Cardiac fibroblast (primary cell): Measurements from ENCODE around the gene TTLL9.

Experiments used
- DNase-seq, 2 donors: peaks; one replicate each; pipeline versions ENCODE4 v3.0.0 to v3.0.0-alpha.2; 2010; ENCODE audit warnings: low read depth in 2 of 2
- H3K4me3 ChIP-seq, 2 donors: replicated peaks in 1 of 2; 1 replicate in 1 of 2; 2 replicates in 1 of 2; pipeline ENCODE4 v1.5.1; 2011; ENCODE audit warnings: low read depth in 2 of 2, low read length in 2 of 2, mild to moderate bottlenecking in 2 of 2, moderate library complexity in 1 of 2
- TF ChIP-seq, protein P1 (sequence below): IDR thresholded peaks from one replicate; pipeline ENCODE4 v1.5.1; 2011; ENCODE audit warnings: low read depth, mild to moderate bottlenecking, low read length, inconsistent platforms

Gene TTLL9

DNA sequence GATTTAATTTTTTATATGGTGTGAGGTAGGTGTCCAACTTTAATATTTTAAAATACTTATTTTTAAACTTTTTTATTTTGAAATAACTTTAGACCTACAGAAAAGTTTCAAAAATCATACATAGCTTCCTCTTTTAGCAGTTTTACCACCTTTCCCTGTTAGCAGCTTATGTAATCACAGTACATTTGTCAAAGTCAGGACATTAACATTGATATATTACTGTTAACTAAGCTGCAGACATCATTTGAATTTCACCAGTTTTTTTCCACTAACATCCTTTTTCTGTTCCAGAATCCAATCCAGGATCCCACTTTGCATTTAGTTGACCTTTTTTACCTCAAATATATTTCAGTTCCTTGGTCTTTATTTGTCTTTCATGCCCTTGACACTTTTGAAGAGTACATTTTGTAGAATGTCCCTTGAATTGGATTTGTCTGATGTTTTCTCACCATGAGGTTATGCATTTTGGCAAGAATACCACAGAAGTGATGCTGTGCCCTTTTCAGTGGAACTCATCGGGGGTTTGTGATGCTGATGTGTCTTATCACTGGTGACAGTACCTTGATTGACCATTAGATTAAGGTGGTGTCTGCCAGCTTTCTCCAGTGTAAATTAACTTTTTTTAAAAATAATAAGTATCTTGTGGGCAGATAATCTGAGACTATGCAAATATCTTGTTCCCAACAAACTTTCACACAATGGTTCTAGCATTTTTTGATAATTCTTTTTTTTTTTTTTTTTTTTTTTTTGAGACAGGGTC lies 33.4 kb downstream of the TTLL9 start:
- H3K4me3 ChIP-seq, result no peak overlapping the region
- no peak for DNase-seq
- TF ChIP-seq, protein P1, sequence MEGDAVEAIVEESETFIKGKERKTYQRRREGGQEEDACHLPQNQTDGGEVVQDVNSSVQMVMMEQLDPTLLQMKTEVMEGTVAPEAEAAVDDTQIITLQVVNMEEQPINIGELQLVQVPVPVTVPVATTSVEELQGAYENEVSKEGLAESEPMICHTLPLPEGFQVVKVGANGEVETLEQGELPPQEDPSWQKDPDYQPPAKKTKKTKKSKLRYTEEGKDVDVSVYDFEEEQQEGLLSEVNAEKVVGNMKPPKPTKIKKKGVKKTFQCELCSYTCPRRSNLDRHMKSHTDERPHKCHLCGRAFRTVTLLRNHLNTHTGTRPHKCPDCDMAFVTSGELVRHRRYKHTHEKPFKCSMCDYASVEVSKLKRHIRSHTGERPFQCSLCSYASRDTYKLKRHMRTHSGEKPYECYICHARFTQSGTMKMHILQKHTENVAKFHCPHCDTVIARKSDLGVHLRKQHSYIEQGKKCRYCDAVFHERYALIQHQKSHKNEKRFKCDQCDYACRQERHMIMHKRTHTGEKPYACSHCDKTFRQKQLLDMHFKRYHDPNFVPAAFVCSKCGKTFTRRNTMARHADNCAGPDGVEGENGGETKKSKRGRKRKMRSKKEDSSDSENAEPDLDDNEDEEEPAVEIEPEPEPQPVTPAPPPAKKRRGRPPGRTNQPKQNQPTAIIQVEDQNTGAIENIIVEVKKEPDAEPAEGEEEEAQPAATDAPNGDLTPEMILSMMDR, result no peak

GRCh38 chr20:31906001-31906400 lies 35.6 kb downstream of the TTLL9 start:
- TF ChIP-seq, protein P1, result no peak
- no peak overlapping the region for H3K4me3 ChIP-seq
- DNase-seq, result no peak

DNA sequence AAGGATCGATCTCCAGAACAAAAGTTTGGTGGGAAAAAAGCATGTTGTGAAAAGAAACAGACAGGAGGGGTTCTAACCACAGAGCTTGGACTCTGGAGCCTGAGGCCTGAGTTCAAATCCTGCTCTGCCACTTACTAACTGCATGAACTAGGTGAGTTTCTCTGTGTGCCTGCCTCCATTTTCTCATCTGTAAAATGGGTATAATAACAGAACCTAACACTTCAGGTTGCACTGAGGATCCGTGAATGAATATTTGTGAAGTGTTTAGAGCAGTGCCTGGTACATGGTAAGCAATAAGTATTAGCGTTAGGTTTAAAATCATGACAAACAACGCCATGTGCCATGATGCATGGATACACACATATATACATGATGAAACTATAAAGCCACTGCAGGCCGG lies 36.6 kb downstream of the TTLL9 start:
- DNase-seq, result no peak
- TF ChIP-seq, protein P1, result no peak
- H3K4me3 ChIP-seq, result no peak overlapping the region

DNA sequence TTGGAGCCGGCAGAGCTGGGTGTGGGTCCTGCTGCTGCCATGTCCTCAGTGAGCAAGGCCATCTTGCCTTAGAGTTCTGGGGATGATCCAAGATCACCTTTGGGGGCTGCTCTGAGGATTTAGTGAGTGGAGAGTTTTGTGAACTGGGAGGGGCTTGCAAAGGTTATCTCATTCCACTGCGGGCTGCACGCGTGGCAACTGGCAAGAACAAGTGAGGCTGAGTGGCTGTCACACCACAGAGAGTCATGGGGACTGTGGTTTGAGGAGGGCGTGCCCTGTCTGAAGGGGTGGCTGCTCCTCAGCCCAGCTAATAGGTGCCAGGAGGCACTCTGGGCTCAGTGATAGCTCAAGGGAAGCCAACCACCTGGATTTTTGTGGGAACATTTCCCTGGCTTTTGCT lies 37.6 kb downstream of the TTLL9 start:
- H3K4me3 ChIP-seq, result no peak overlapping the region
- DNase-seq, result no peak
- TF ChIP-seq, protein P1, result no peak

GRCh38 chr20:31908424-31908823 lies 38.0 kb downstream of the TTLL9 start:
- no peak for DNase-seq
- H3K4me3 ChIP-seq, result no peak overlapping the region
- TF ChIP-seq, protein P1, result no peak

DNA sequence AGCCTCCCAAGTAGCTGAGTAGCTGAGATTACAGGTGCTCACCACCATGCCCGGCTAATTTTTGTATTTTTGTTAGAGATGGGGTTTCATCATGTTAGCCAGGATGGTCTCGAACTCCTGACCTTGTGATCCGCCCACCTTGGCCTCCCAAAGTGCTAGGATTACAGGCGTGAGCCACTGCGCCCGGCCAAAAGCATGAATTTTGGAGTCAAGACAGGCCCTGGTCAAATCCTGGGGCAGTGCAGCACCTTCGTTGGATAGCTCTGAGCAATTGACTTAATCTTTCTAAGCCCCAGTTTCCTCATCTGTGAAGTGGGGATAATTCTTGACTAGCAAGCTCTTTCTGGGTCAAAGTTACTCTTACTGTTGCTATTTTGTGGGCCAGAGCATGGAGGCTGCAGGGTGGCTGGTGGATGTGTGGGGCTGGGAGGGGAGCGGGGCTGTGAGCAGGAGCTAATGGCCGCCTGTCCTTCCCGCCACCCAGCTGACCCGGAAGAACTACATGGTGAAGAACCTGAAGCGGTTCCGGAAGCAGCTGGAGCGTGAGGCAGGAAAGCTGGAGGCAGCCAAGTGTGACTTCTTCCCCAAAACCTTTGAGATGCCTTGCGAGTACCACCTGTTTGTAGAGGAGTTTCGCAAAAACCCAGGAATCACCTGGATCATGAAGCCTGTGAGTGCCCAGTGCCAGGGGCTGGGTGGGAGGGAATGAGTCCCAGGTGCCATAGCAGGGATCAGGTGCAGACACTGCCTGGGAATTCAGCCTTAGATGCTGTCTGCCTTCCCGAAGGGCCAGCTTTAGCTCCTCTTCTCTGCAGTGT lies 39.0 kb downstream of the TTLL9 start:
- TF ChIP-seq, protein P1, result no peak
- H3K4me3 ChIP-seq, result no peak overlapping the region
- DNase-seq, result no peak
